Endothelial cell of umbilical vein (primary cell): ENCODE data around the gene RALGAPA1.

Experiments used
- CTCF ChIP-seq, 2 donors: IDR thresholded peaks; 1 replicate in 1 of 2; 2 replicates in 1 of 2; pipeline ENCODE4 v1.5.1; 2011; ENCODE audit warnings: low read length in 2 of 2, mild to moderate bottlenecking in 2 of 2, moderate library complexity in 2 of 2, control low read depth in 1 of 2, inconsistent platforms in 1 of 2, low read depth in 1 of 2; ENCODE audit not compliant: insufficient read depth in 1 of 2; ENCODE audit errors: extremely low read depth in 1 of 2
- POLR2AphosphoS5 ChIP-seq: IDR thresholded peaks from 2 replicates; pipeline ENCODE4 v1.6.1; 2012; ENCODE audit warnings: low read depth, mild to moderate bottlenecking, control low read depth, low read length, moderate library complexity; ENCODE audit not compliant: insufficient read depth

- no peak for TF ChIP-seq POLR2AphosphoS5
- TF ChIP-seq CTCF (IDR thresholded peaks at IDR 0.05; ENCODE audit: extremely low read depth in 1 of 2, insufficient read depth in 1 of 2, low read depth in 1 of 2, low read length in 2 of 2) = no peak
Measured at GRCh38 chr14:35492569-35493014, 316.5 kb downstream of the RALGAPA1 start.
